CD4-positive, alpha-beta T cell treated with Interleukin-4 for 4 hours (primary cell): ENCODE results near the gene FGF19.

ENCODE experiments used
- DNase-seq: peaks from one replicate; pipeline ENCODE4 v3.0.0-alpha.2; 2020

The FGF19 gene

DNA sequence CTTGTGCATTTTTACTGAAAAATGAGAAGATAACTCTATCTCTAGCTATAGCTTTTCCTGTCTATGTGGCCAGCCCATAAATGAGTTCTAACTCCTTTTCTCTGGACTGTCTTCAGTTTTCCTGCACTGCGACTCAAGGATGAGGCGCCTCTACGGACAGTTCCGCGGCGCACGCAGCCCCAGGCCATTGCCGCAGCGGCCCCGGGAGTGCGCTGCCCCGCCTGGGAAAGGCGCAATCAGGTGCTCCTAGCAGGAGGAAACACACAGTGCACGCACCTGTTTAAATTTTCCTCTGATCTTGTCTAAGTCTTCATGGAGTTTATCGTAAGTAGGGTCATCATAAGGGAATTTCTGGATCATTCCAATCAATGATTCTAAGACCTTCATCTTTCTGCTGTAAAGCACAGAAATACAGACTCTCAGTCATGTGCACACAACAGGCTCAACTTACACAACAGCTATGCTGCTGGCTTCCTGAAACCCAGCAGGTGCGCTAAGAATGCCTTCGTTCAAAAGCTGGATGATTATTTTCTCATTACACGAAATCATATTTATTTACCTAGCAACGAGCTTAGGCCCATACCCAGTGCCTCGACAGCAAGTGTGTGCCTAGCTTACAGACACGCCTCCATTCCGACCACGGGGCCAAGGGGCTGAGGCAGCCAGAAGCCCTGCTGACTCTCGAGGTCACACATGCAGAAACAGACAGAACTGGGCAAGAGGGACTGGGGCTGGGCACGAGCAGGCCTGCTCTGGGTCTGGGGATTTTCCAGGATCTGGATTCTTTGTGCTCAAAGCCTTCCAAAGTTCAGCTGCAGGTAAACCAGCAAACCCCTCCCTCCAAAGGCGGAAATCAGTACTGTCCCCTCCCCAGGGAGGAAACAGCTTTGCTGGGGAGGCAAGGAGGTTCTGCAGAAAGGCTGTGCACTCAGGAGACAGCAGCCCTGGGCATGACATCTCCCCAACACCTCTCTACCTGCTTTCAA lies 35.9 kb downstream of the FGF19 start:
- DNase-seq, result no peak

DNA sequence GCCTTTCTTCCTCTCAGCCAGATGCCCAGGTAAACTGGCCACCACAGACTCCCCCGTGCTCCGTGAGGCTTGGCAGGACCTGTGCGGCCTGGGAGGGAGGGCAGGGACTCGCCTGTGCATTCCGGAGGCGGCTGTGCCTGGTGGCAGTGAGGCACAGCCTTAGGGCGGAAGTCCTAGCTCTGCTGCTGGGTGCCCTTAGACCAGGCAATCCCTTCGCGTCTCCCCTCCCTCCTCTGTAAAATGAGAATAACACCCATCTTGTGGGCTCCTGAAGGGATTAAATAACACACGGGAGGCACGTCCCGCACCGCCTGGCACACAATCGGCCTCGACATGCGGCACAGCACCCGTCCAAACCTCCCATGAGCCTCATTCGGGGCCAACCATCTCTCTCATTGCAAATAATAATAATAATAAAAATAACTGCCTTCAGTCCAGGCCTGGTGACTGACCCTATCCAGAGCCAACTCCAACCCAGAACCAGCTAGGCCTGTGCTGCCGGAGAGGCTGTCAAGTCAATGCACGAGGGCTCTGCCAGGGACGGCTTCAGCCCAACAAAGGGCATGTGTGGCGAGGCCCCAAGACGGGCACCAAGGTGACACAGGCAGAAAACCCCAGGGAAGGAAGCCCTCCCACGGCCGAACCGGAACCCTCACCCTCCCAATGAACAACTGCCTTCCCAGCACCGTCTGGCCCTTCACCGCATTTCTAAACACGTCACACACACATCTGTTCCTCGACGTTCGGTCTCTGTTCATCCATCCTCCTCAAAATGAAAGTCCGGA lies 36.9 kb downstream of the FGF19 start:
- no peak for DNase-seq

GRCh38 chr11:69666261-69666660 lies 37.6 kb downstream of the FGF19 start:
- DNase-seq, result no peak

- no peak for DNase-seq
These were observed 38.2 kb downstream of the FGF19 start for GRCh38 chr11:69665669-69666068.

DNA sequence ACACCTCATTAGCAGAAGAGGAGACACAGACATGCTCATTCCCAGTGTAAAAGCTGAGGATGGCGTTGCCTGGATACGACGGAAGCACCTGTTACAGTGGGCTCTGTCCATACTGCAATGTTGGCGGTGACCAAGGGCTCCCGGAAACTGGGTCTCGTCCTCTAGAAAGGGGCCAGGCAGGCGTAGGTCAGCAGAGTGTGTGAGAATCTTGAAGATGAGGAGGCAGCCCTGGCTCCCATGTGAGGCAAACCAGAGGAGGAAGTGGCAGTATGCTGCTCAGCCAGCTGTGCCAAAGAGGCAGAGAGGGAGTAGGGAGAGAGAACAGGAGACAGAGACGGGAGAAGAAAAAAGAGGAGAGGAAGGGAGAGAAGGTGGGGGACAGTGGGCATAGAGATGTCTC lies 38.9 kb downstream of the FGF19 start:
- no peak for DNase-seq

GRCh38 chr11:69664103-69664775 lies 39.6 kb downstream of the FGF19 start:
- no peak for DNase-seq

GRCh38 chr11:69663326-69663725 lies 40.5 kb downstream of the FGF19 start:
- no peak for DNase-seq

DNA sequence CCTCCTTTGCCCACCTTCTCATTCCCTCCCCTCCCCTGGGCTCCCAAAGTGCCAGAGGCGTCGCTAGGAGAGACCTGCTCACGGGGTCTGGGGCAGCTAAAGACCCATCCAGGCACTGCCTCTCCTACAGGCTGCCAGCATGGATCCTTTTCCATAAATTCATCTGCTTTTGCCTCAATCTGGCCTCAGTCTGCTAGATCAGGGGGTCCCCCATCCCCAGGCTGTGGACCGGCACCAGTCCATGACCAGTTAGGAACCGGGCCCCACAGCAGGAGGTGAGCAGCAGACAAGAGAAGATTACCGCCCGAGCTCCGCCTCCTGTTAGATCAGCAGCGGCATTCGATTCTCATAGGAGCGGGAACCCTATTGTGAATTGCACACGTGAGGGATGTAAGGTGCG lies 41.0 kb downstream of the FGF19 start:
- DNase-seq, result no peak

DNA sequence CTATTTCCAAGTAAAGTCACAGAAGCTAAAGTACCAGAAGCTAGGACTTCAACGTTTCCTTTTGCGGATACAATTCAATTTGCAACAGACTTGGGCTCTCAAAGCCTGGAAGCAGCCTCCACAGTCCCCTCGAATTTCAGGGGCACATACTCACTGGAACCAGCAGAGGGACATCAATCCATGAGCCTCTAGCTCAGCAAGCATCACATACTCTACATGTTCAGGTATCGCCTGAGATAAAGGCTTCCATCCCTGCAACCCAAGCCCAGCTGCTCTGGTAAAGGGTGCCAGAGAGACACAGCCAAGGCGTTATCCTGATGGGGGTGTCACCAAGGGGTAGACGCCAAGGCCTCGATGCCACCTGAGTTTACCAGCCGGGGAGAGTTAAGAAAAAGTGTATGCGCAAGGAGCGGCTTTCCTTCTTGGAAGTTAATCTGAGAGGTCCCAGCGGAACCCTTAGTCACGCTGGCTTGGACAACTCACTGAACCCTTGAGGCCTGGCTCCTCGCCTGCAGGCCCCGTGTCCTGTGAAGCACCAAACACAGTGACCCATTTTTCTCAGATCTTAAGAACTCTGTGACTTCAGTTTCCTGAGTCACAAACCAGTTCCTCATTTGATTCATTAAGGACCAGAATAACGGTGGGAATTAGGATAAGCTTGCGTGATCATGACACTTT lies 41.7 kb downstream of the FGF19 start:
- DNase-seq, result no peak

DNA sequence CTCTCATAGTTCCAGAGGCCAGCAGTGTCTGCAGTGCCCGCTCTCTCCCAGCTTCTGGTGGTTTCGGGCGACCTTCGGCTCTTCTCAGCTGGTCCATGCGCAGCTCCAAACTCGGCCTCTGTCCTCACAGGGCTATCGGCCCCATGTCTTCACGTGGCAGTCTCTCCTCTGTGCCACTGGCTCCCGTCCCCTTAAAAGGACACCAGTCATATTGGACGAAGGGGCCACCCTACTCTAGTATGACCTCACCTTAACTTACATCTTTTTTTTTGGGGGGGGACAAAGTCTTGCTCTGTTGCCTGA lies 42.5 kb downstream of the FGF19 start:
- no peak for DNase-seq

DNA sequence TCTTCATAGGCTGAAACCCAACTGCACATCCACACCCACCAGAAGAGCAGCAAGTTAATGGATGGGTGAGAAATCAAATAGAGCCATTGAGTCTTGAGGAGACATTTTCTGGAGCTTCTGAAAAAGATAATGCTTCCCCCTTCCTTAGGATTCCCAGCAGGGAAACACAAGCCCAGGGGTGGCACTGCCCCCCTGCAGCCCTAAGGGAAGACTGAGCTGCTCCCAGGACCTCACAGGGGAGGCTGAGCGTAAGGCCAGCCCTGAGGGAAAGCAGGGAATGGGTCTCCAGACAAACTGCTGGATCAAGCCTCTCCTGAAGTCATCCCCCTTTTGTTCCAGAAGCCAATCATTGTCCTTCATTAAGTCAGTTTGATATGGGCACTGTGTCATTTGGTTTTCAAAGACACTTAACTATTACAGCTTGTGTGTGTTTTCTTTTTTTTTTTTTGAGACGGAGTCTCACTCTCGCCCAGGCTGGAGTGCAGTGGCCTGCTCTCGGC lies 43.8 kb downstream of the FGF19 start:
- DNase-seq, result no peak

DNA sequence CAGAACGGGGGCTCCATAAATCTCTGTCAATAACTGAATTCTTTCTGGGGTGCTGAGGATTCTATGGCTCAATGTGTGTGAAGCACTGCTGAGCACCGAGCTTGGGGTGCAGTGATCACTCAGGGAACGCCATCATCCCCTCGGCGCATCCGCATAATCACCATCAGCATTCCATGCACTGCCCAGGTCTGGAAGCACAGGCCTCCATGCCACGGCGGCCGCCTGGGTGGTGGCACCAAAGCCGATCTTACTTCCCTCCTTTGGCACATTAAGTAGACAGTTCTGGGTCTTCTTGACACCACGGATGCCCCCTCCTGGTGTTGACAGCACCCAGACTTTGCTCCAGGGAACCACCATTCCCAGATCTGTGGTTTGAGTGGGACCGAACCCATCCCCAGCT lies 44.2 kb downstream of the FGF19 start:
- no peak for DNase-seq

DNA sequence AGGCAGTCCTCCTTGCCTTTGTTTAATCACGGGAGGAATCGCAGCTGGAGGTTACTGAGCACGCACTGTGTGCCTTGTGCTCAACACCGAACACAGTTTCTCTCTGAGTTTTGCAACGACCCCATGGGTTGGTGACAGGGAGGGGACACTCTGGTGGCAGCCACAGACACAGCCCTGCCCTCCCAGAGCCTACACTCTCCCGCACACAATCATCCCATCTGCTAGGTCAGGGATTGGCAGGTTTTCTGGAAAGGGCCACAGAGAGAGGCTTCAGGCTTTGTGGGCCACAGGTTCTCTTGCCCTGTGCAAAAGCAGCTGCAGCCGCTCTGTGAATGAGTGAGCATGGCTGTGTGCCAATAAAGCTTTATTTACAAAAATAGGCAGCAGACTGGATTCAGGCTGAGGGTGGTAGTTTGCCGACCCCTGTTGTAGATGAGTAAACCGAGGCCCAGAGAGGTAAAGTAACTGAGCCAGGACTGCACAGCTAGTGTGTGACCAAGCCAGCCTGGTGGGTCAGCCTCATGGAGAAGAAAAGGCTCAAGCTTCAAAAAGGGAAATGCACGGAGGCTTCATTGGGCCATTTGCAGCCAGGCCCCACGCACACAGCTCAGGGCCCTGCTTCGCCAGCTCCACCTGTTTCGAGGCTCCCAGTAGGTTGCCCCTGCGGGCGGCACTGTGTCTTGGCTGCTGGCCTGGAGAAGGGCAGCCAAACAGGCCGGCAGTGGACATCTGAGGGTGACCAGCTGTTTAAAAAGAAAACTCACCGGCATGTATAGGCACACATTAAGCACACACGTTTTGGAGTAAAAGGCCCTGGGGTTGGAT lies 45.0 kb downstream of the FGF19 start:
- no peak for DNase-seq

DNA sequence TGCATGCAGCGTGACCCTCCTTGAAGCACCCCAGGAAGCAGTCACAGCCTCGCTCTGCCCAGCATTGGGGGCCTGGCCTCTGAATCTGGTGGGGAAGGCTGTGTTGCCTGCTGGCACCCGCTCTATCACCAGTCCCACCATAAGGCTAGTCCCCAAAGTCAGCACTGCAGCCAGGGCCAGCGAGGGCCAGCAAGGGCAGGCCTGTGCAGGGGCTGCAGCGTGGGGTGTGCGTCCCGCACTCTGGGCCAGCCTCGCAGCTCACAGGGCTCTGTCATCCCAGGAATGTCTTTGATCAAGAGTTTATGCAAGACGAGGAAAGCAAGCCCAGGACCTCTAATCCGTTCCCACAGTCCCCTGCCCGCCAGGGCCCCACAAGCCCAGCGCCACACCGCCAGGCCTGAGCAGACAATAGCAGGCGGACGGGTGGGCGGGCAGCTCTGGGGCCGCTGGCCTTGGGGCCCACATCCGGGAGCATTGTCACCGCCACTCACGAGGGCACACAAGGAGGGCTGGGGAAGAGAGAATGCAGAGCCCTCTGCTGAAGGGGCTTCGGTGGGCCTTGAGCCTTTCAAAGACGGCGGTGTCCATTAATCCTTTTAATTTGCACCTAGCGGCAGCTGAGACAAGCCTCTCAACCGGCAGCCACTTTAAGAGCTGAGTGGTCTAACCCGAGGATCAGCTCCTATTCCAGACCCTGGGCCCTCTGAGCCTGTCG lies 45.8 kb downstream of the FGF19 start:
- DNase-seq, result no peak

- no peak for DNase-seq
These were observed 46.3 kb downstream of the FGF19 start for GRCh38 chr11:69657456-69657910.

- DNase-seq, result no peak
These were observed 47.0 kb downstream of the FGF19 start for GRCh38 chr11:69656536-69657455.

- DNase-seq, result no peak
These were observed 48.1 kb downstream of the FGF19 start for GRCh38 chr11:69655479-69656428.

DNA sequence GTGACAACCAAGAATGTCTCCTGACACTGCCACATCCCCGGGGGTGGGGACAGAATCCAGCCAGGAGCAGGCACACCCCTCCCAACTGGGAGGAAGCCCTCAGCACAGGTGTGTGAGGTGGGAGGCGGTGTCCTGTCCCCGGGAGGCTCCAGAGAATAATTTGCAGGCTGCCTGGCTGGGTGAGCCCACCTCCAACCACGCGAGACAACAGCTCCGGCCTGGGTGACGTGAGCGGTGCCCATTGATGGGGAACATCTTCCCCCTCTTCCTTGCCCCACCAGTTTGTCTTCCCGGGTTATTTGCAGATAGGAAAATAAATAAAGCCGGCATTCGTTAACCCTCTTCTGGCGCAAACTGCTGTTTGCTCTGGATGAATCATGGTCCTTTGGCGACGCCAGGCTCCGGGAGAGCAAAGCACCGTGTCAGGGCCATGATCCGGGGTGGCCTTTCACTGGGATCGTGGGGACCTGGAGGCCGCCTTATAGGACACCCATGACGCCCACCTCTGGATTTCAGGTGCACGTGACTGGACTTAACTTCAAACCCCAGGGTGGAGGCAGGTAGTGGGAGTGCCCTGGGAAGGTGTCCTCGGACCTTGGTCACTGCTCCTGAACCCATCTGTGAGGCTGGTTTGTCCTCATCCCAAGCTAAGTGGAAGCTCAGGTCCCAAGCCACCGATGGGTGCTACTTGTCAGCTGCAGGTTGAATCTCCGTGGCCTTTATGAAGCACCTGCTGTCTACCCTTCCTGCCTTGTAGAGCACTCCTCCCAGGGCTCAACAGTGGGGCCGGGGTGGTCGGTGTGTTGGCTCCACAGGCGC lies 49.0 kb downstream of the FGF19 start:
- DNase-seq, result no peak
